GM18951 (cell line): ENCODE measurements around the gene SART3.

Experiments
- POLR2A ChIP-seq: IDR thresholded peaks from 4 replicates; pipeline ENCODE4 v1.6.1; 2011; ENCODE audit warnings: mild to moderate bottlenecking; ENCODE audit not compliant: insufficient read length, insufficient read depth; ENCODE audit errors: extremely low read depth
- in situ Hi-C: fragments of 300-500 bp; cut with MboI; formaldehyde crosslinking; loops from one replicate; pipeline ENCODE4 v1.12.0; 2022; ENCODE audit warnings: low sequenced_read_pairs, mixed read lengths, inconsistent platforms; ENCODE audit not compliant: unreplicated experiment

Gene SART3

DNA sequence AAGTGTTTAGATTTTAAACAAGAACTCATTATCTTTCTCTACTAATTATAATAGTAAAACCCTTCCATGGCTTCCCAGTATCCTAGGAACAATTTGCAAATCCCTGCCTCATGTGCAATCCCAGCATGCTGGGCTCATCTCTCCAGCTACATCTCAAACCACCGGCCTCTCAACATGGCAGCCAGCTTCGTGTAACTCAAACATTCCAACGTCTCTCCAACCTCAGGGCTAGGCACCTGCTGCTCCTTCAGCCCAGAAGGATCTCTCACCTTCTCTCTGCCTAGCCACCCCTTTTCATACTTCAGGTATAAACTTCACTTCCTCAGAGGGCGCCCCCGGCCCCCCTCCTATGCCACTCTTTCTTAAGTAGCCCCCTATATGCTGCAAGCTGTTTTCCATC lies 7.2 kb downstream of the SART3 start:
- in situ Hi-C loops, result no loop called here
- no peak for TF ChIP-seq POLR2A

DNA sequence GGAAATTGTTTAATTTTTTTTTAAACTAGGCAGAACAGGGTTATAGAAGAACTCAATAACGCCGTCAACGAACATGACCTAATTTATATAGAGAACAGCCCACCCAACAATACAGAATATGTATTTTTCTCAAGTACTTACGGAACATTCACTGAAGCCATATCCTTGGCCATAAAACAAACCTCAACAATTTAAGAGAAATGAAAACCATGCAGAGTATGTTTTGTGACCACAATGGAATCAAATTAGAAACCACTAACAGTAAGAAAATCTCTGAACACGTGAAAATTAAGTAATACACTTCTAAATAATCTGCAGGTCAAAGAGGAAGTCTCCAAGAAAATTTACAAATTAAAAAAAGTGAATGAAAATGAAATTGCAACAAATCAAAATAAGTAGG lies 9.4 kb downstream of the SART3 start:
- in situ Hi-C loops, result no loop called here
- TF ChIP-seq POLR2A, result no peak

DNA sequence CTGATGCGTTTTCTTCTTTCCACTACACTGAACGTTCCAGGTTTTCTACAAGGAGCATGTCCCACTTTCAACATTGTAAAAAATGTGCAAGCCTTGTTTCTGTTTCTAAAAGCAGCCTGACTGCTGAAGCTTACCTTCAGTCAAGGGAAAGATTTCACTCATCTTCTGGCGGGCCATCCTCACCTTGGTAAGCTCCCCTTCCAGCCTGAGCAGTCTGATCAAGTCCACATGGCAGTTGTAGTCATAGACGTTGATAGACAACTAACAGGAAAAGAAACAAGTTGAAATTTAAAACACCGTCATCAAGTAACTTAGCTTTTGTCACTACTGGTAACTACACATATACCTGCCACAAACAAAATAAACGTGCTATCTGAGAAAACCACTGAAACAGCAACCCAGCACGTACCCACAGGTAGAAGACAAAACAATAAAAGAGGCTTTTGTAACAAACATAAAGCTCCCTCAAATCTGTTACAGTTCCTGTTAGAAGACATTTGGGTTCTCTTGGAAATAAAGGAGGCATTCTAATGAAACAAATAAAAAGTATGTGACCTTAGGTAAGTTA lies 11.9 kb downstream of the SART3 start:
- in situ Hi-C loops, result loop anchor here (25.0 kb wide), 1 partner anchor 538 kb away; the partner anchor contains the start of genes ALKBH2 and UNG
- TF ChIP-seq POLR2A, result no peak

DNA sequence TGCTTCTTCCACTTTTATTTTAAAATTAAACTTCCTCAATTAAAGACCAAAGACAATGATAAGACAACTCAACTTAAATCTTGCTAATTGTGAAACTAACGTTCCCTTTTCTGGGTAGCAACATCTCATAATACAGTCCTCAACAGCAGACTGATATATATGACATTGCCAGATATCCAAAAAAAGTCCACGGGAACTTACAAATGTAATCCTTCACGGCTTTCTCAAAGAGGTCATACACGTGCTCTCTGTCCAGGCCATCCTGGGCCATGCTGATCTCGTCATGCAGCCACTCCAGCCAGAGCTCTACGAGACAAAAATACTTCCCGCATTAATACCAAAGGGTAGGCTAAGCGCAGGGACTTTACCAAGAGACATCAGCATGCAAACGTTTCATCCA lies 13.3 kb downstream of the SART3 start:
- in situ Hi-C loops, result loop anchor here (25.0 kb wide), 1 partner anchor 540 kb away; the partner anchor contains the start of genes ALKBH2 and UNG
- no peak for TF ChIP-seq POLR2A

DNA sequence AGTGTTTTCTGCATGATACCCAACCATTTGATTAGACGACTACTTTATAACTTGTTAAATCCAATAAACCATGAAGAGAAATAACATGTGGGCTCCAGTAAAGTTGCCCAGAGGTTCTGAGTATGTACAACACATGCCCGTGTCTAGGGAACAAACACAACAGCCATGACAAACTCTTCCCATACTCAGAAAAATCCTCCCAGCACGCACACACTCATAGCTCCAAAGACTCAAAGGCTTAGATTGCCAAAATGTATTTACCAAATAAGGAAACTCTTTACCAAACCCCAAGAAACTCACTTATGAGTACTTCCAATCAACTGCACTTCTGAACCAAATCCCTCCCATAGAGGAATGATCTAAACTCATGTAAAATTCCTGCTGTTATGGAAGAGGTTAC lies 17.3 kb downstream of the SART3 start:
- no peak for TF ChIP-seq POLR2A
- in situ Hi-C loops, result loop anchor here (25.0 kb wide), 1 partner anchor 544 kb away; the partner anchor contains the start of genes ALKBH2 and UNG

DNA sequence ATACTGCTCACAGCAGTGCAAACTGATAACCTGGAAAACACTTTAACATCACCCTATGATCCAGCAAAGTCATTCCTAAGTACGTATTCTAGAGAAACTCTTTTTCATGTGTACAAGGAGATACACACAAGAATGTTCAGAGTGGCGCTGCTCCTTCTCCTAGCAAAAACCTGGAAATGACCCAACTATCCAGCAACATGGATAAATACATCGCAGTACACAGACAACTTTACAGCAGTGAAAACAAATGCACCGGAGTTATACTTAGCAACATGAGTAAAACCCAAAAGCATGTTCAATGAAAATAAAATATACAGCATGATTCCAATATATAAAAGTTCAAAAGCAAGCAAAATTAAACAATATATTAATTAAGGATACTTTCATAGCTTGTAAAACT lies 18.7 kb downstream of the SART3 start:
- TF ChIP-seq POLR2A, result no peak
- in situ Hi-C loops, result loop anchor here (25.0 kb wide), 1 partner anchor 545 kb away; the partner anchor contains the start of genes ALKBH2 and UNG

DNA sequence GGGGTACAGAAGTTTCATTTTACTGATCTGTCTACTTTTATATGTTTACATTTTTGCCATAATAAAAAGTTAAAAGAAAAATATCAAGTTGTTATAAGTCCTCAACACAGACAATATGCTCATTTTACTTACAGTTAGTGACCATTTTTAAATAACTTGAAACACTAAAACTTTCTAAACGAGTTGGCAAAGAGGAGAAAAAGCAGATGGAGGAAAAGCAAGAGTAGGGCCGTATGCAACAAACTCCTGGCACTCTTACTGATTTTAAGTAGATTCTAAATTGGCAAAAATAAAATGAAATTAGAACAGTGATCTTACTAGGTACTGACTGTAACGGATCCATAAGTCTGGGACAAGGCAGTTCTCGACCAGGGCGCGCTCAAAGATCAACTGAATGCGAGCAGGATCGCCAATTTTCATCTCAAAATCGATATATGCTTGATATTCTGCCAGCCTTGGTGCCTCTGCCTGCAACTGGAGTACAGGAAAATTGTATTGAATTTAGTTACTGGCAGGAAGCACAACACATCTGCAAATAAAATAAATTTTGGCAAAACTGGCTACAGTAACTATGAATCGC lies 22.3 kb downstream of the SART3 start:
- in situ Hi-C loops, result loop anchor here (25.0 kb wide), 1 partner anchor 549 kb away; the partner anchor contains the start of genes ALKBH2 and UNG

DNA sequence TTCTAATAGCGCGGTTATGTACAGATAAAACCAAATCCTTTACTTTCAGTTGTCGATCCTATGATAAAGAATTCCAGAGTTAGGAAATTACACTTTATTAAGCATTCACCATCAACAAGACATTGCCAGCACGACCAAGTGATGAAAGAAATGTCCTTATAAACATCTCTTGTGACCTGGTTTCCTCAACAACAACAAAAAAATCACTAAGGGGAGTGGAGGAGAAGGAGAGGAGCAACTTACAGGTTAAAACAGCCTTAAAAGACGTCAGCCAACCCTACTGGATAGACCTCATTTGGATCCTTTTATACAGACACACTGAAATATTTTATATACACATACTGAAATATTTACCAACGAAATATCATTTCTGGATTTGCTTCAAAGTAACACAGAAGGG lies 22.8 kb downstream of the SART3 start:
- TF ChIP-seq POLR2A, result no peak
- in situ Hi-C loops, result loop anchor here (25.0 kb wide), 1 partner anchor 549 kb away; the partner anchor contains the start of genes ALKBH2 and UNG

More for the DNA sequence above, 22.3 kb downstream of the SART3 start:
- no peak for TF ChIP-seq POLR2A

DNA sequence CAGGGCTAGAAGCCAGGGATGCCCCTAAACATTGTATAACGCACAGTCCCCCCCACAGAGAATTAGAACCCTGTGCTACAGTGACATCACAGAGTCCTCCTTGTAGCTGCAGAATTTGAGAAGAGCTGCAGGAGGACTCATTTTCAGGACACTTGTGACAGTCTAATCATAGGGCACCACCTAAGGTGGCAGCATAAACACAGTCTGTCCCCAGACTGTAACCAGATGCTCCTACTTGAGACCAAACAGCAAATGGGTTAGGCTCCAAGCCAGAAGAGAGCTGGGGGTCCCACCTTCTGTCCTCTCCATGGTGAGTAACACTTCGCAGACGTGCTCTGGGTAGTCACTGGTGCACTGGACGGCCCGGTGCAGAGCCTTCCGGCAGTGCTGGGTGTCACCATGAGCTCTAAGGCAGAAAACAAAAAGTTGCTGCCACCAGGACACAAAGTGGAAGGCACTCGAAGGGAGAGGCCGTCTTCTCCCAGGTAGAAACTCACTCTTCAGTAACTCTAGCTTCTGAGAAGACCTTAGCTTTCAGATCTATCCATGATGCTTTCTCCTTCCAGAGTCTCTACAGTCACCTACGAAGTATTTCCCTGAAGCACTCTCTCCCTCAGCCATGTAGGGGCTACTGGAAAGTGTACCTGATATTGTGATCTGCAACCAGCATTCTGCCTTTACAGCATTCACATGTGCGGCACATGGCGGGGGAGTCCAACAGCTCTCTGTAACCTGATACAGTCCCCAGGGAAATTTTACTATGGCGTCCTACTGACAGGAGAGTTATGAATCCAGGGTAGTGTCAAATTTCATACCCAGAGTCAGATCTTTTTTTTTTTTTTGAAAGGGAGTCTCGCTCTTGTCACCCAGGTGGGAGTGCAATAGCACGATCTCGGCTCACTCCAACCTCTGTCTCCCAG lies 28.8 kb downstream of the SART3 start:
- in situ Hi-C loops, result loop anchor here (25.0 kb wide), 1 partner anchor 555 kb away; the partner anchor contains the start of genes ALKBH2 and UNG
- TF ChIP-seq POLR2A, result no peak

DNA sequence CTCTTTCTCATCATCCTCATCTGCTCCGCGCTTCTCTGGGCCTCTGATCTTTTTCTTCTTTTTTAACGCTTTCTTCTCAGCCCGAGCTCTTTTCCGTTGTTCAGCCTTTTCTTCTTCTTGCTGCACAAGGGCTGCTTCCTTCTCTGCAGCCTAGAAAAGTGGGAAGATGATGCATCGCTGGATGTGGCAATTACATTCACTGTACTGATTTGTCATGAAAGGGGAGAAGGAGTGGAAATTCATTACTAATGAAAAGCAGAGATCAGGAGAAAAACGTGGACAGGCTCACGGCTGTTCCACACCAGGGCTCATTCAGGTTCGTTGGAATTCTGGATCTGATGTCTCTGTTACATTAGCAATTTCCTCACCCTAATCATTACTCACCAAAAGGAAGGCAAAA lies 30.8 kb downstream of the SART3 start:
- no peak for TF ChIP-seq POLR2A
- in situ Hi-C loops, result loop anchor here (25.0 kb wide), 1 partner anchor 557 kb away; the partner anchor contains the start of genes ALKBH2 and UNG

DNA sequence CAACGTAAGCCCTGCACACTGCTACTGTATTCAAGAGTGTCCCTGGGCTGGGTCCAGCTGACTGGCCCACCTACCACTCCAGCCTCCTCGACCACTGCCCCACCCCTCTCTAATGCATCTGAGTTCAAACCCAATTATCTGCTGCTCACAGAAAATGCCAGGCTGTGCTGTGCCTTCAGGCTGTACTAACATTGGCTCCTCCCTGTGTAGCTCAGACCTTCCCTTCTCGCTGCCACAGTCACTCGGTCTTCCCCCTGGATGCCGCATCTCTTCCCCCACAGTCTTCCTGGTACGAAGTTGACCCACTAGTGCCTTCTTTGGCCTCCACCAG lies 33.8 kb downstream of the SART3 start:
- in situ Hi-C loops, result loop anchor here (25.0 kb wide), 1 partner anchor 560 kb away; the partner anchor contains the start of genes ALKBH2 and UNG
- TF ChIP-seq POLR2A, result no peak

DNA sequence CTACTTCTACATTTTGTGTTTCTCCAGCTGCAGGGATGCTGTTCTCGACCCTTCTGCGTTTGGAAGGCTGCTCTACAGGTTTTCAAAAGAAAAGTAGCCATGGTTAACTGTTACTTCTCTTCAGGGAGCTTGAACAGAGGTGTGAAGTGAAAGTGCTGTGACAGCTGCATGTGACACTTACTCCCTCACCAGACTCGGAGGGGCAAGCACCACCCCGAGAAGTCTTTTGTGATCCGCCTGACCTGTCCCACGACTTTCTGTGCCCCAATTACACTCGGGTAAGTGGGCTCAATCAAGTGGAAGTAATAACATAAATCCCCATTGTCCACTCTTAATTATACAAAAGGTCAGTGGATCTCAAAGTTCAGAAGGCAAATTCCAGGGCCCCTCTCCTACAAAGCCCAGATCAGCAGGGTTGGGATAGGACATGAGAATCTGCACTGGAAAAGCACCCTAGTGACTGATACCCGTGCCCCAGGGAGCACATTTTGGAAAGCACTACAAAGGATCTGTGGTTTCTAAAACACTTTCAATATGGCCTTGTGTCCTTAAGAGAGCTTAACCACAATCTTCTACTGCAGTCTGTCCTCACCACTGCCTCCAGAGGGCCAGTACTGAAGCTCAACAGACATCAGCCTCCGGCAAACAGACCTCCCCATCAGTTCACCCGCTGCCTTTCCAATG lies 34.3 kb downstream of the SART3 start:
- no peak for TF ChIP-seq POLR2A
- in situ Hi-C loops, result loop anchor here (25.0 kb wide), 1 partner anchor 561 kb away; the partner anchor contains the start of genes ALKBH2 and UNG
